H1 (cell line): ENCODE measurements around the gene CCDC93.

ENCODE experiments used
- POLR2A ChIP-seq, 2 experiments: IDR thresholded peaks; 1 replicate in 1 of 2; 2 replicates in 1 of 2; pipeline ENCODE4 v1.6.1; 2011; ENCODE audit warnings: low read depth in 2 of 2, low read length in 2 of 2, mild to moderate bottlenecking in 2 of 2; ENCODE audit errors: control extremely low read depth in 1 of 2
- TF ChIP-seq, protein P1 (sequence below): IDR thresholded peaks from 2 replicates; pipeline ENCODE4 v1.6.1; 2012; ENCODE audit warnings: low read length, inconsistent platforms
- TF ChIP-seq, protein P2 (sequence below), 3 experiments: IDR thresholded peaks; 1 replicate in 2 of 3; 2 replicates in 1 of 3; pipeline versions ENCODE4 v1.5.1 to v1.6.1; 2011; ENCODE audit warnings: low read length in 3 of 3, mild to moderate bottlenecking in 3 of 3, inconsistent platforms in 2 of 3, low read depth in 1 of 3, moderate library complexity in 1 of 3; ENCODE audit not compliant: insufficient read depth in 1 of 3; ENCODE audit errors: control extremely low read depth in 1 of 3

DNA sequence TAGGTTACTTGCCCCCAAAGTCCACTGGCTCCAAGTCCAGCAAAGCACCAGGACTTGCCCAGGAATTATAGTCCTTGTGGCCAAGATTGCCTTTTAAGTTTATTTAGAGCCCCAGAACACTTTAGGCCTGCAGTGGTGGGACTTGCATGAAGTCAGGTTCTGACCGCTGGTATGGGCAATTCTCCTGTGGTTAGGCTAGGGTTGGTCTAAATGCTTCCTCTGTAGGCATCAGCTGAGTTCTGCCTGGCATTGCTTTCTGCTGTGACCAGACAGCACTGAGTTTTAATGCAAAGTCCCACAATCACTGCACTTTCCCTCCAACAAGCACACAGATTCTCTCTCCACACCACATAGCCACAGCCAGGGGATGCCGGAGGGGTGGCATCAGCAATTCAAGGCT lies 134.9 kb downstream of the CCDC93 start:
- TF ChIP-seq, protein P1, sequence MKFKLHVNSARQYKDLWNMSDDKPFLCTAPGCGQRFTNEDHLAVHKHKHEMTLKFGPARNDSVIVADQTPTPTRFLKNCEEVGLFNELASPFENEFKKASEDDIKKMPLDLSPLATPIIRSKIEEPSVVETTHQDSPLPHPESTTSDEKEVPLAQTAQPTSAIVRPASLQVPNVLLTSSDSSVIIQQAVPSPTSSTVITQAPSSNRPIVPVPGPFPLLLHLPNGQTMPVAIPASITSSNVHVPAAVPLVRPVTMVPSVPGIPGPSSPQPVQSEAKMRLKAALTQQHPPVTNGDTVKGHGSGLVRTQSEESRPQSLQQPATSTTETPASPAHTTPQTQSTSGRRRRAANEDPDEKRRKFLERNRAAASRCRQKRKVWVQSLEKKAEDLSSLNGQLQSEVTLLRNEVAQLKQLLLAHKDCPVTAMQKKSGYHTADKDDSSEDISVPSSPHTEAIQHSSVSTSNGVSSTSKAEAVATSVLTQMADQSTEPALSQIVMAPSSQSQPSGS = no peak
- TF ChIP-seq POLR2A (IDR thresholded peaks at IDR 0.05; ENCODE audit: control extremely low read depth in 1 of 2, low read depth in 2 of 2, low read length in 2 of 2) = no peak
- TF ChIP-seq, protein P2, sequence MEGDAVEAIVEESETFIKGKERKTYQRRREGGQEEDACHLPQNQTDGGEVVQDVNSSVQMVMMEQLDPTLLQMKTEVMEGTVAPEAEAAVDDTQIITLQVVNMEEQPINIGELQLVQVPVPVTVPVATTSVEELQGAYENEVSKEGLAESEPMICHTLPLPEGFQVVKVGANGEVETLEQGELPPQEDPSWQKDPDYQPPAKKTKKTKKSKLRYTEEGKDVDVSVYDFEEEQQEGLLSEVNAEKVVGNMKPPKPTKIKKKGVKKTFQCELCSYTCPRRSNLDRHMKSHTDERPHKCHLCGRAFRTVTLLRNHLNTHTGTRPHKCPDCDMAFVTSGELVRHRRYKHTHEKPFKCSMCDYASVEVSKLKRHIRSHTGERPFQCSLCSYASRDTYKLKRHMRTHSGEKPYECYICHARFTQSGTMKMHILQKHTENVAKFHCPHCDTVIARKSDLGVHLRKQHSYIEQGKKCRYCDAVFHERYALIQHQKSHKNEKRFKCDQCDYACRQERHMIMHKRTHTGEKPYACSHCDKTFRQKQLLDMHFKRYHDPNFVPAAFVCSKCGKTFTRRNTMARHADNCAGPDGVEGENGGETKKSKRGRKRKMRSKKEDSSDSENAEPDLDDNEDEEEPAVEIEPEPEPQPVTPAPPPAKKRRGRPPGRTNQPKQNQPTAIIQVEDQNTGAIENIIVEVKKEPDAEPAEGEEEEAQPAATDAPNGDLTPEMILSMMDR (IDR thresholded peaks at IDR 0.05; ENCODE audit: control extremely low read depth in 1 of 3, insufficient read depth in 1 of 3, low read depth in 1 of 3, low read length in 3 of 3) = no peak
